ENCODE results near the gene RPRD2.

DNA sequence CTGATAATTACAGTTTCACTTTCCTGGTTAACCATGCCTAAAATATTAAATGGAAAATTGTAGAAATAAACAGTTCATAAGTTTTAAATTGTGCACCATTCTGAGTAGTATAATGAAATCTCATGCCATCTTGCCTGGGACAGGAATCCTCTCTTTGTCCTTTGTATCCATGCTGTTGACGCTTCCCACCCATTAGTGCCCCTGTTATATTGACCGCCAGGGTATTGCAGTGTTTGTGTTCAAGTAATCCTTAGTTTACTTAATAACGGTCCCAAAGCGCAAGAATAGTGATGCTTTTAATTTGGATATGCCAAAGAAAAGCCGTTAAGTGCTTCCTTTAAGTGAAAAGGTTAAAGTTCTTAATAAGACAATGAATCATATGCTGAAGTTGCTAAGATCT lies 41.7 kb downstream of the RPRD2 start:
- TF ChIP-seq POLR2A (IDR thresholded peaks at IDR 0.05) = no peak
- TF ChIP-seq, protein P1, sequence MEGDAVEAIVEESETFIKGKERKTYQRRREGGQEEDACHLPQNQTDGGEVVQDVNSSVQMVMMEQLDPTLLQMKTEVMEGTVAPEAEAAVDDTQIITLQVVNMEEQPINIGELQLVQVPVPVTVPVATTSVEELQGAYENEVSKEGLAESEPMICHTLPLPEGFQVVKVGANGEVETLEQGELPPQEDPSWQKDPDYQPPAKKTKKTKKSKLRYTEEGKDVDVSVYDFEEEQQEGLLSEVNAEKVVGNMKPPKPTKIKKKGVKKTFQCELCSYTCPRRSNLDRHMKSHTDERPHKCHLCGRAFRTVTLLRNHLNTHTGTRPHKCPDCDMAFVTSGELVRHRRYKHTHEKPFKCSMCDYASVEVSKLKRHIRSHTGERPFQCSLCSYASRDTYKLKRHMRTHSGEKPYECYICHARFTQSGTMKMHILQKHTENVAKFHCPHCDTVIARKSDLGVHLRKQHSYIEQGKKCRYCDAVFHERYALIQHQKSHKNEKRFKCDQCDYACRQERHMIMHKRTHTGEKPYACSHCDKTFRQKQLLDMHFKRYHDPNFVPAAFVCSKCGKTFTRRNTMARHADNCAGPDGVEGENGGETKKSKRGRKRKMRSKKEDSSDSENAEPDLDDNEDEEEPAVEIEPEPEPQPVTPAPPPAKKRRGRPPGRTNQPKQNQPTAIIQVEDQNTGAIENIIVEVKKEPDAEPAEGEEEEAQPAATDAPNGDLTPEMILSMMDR (IDR thresholded peaks at IDR 0.05) = no peak

Data from body of pancreas (tissue), 4 donors.